Measurements from ENCODE around the gene WDR88.

Gene WDR88

DNA sequence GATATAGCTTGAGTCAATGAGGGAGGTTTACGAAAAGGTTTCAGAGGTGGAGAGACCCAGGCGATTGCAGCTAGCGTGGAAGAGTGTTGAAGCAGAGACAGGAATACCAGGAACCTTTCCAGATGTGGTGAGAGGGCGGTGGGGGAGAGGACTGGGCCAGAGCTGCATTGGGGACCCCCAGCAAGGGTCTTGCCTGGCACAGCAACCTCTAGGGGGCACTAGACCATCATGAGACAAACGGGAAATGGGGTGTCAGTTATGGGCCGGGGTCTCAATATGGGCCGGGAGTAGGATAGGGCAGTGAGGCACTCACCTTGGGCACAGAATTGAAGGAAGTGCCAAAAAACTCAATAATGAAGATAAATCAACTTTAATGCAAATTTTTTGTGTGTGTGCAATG, 60.1 kb downstream of the WDR88 start:
- no peak overlapping the region for H3K27ac ChIP-seq
- no peak for TF ChIP-seq ZFX (IDR thresholded peaks at IDR 0.05; ENCODE audit: borderline replicate concordance)
- TF ChIP-seq, protein P1, sequence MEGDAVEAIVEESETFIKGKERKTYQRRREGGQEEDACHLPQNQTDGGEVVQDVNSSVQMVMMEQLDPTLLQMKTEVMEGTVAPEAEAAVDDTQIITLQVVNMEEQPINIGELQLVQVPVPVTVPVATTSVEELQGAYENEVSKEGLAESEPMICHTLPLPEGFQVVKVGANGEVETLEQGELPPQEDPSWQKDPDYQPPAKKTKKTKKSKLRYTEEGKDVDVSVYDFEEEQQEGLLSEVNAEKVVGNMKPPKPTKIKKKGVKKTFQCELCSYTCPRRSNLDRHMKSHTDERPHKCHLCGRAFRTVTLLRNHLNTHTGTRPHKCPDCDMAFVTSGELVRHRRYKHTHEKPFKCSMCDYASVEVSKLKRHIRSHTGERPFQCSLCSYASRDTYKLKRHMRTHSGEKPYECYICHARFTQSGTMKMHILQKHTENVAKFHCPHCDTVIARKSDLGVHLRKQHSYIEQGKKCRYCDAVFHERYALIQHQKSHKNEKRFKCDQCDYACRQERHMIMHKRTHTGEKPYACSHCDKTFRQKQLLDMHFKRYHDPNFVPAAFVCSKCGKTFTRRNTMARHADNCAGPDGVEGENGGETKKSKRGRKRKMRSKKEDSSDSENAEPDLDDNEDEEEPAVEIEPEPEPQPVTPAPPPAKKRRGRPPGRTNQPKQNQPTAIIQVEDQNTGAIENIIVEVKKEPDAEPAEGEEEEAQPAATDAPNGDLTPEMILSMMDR (IDR thresholded peaks at IDR 0.05), result peak; percentile 20

DNA sequence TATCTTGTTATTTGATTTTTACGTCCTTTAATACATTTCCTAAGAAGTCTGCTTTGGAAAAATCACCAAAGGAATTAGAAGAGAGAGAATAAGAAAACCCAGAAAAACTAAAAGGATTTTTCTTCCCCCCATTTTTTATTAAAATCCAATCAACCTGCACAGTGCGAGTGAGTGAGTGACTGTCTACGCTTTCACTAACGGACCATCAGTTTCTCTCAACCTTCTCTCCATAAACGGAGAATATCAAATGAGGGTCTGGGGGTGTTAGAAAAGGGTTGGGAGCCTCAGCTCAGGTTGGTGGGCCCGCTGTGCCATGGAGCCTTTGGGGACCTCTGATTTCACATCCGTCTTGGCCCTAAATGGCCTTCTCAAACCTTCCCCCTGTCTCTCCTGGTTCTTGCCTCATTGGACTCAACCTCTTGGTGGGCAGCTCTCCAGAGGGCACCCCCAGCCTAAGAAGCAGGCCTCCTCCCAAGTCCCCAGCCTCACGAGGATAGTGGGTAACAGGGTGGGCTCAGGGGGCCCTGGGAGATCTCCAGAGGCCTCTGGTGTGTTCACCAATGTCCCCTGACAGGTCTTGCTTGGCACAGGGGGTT, 61.5 kb downstream of the WDR88 start:
- TF ChIP-seq, protein P1 (IDR thresholded peaks at IDR 0.05), result no peak
- TF ChIP-seq ZFX (IDR thresholded peaks at IDR 0.05; ENCODE audit: borderline replicate concordance), result no peak
- H3K27ac ChIP-seq, result no peak overlapping the region

GRCh38 chr19:33193865-33194362, 62.0 kb downstream of the WDR88 start, which contains the start of gene LRP3:
Gene LRP3 (plus strand): TSS chr19:33194330. CDS start chr19:33194786, 456 bp downstream.
- H3K27ac ChIP-seq, result peak within 1 kb of the TSS; percentile 56
- no peak for TF ChIP-seq ZFX (IDR thresholded peaks at IDR 0.05; ENCODE audit: borderline replicate concordance)
- TF ChIP-seq, protein P1 (IDR thresholded peaks at IDR 0.05), result no peak

DNA sequence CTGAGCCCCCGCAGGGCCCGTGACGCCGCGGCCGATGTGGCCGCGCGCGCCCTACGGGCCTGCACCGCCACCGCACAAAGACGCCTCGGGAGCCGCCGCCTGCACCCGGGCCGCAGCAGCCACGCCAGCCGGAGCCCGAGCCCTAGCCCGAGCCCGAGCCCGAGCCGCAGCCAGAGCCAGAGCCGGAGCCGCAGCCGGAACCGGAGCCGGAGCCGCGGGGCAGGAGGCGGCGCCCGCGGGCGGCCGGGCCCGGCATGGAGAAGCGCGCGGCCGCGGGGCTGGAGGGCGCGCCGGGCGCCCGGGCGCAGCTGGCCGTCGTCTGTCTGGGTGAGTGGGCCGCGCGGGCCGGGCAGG, 62.6 kb downstream of the WDR88 start:
- TF ChIP-seq ZFX (IDR thresholded peaks at IDR 0.05; ENCODE audit: borderline replicate concordance), result no peak
- TF ChIP-seq, protein P1 (IDR thresholded peaks at IDR 0.05), result peak; percentile 7; the same call in 1 of the 2 replicates
- peak overlapping the region; percentile 56 for H3K27ac ChIP-seq

GRCh38 chr19:33194886-33195644, 63.2 kb downstream of the WDR88 start:
- TF ChIP-seq ZFX (IDR thresholded peaks at IDR 0.05; ENCODE audit: borderline replicate concordance), result no peak
- TF ChIP-seq, protein P1 (IDR thresholded peaks at IDR 0.05), result no peak
- H3K27ac ChIP-seq, result peak overlapping the region; percentile 56

GRCh38 chr19:33195645-33196347, 63.9 kb downstream of the WDR88 start:
- TF ChIP-seq, protein P1 (IDR thresholded peaks at IDR 0.05), result no peak
- no peak for TF ChIP-seq ZFX (IDR thresholded peaks at IDR 0.05; ENCODE audit: borderline replicate concordance)
- no peak overlapping the region; the same call in 1 of the 2 replicates for H3K27ac ChIP-seq

All from 22Rv1 (cell line).